Measurements from ENCODE around the gene IL9.

IL9 gene

GRCh38 chr5:135895474-135896006, at the start of gene IL9:
Gene IL9, minus strand, starts transcription at chr5:135895841. Its CDS starts 25 bp downstream, at chr5:135895816.
- no peak for DNase-seq (ENCODE audit: low read depth)

GRCh38 chr5:135944967-135945560, 49.4 kb upstream of the IL9 start:
- DNase-seq (ENCODE audit: low read depth) = peak; percentile 35

- no peak for DNase-seq (ENCODE audit: low read depth)
These were observed 48.9 kb upstream of the IL9 start for GRCh38 chr5:135944564-135944963.

- DNase-seq (ENCODE audit: low read depth) = no peak
These were observed 46.6 kb upstream of the IL9 start for GRCh38 chr5:135942202-135942771.

- DNase-seq (ENCODE audit: low read depth) = no peak
These were observed 46.1 kb upstream of the IL9 start for GRCh38 chr5:135941711-135942110.

- DNase-seq (ENCODE audit: low read depth) = no peak
These were observed 41.7 kb upstream of the IL9 start for GRCh38 chr5:135937245-135937911.

- DNase-seq (ENCODE audit: low read depth) = no peak
These were observed 39.3 kb upstream of the IL9 start for GRCh38 chr5:135934939-135935338.

GRCh38 chr5:135930949-135931295, 35.3 kb upstream of the IL9 start:
- no peak for DNase-seq (ENCODE audit: low read depth)

- DNase-seq (ENCODE audit: low read depth) = no peak
These were observed 34.6 kb upstream of the IL9 start for GRCh38 chr5:135930029-135930948.

GRCh38 chr5:135921388-135921787, 25.7 kb upstream of the IL9 start:
- DNase-seq (ENCODE audit: low read depth) = no peak

GRCh38 chr5:135920199-135920598, 24.6 kb upstream of the IL9 start:
- no peak for DNase-seq (ENCODE audit: low read depth)

- no peak for DNase-seq (ENCODE audit: low read depth)
These were observed 21.1 kb upstream of the IL9 start for GRCh38 chr5:135916638-135917263.

- no peak for DNase-seq (ENCODE audit: low read depth)
These were observed 19.9 kb upstream of the IL9 start for GRCh38 chr5:135915466-135916001.

- no peak for DNase-seq (ENCODE audit: low read depth)
These were observed 18.3 kb upstream of the IL9 start for GRCh38 chr5:135913713-135914626.

- DNase-seq (ENCODE audit: low read depth) = no peak
These were observed 9.5 kb upstream of the IL9 start for GRCh38 chr5:135905144-135905543.

GRCh38 chr5:135901633-135902032, 6.0 kb upstream of the IL9 start:
- no peak for DNase-seq (ENCODE audit: low read depth)

- no peak for DNase-seq (ENCODE audit: low read depth)
These were observed 4.6 kb upstream of the IL9 start for GRCh38 chr5:135900276-135900675.

GRCh38 chr5:135898651-135899050, 3.0 kb upstream of the IL9 start:
- no peak for DNase-seq (ENCODE audit: low read depth)

GRCh38 chr5:135894789-135895188, 852 bp downstream of the IL9 start:
- DNase-seq (ENCODE audit: low read depth) = no peak

- no peak for DNase-seq (ENCODE audit: low read depth)
These were observed 1.4 kb downstream of the IL9 start for GRCh38 chr5:135894276-135894675.

GRCh38 chr5:135891791-135892190, 3.9 kb downstream of the IL9 start:
- no peak for DNase-seq (ENCODE audit: low read depth)
